Left ventricle myocardium inferior (tissue), 1 donor: ENCODE data around the gene CCDC70. TPM values are rescaled to one million over a fixed set of nuclear protein-coding genes. Genes with fewer than 3 reads are reported as not detected.
A peak's percentile ranks its signal among the peaks of the same experiment; 100 is the strongest.

Experiments
- DNase-seq: peaks from one replicate; pipeline ENCODE4 v3.0.0-alpha.2; 2020
- H3K27ac ChIP-seq: fragments of 200-600 bp; replicated peaks from 2 replicates; pipeline ENCODE4 v1.8.0; 2021
- H3K27me3 ChIP-seq: fragments of 200-600 bp; 2 replicates; pipeline ENCODE4 v1.8.0; 2021; ENCODE audit warnings: low read depth
- H3K36me3 ChIP-seq: fragments of 200-600 bp; 2 replicates; pipeline ENCODE4 v1.8.0; 2021
- H3K4me1 ChIP-seq: fragments of 200-600 bp; 2 replicates; pipeline ENCODE4 v1.8.0; 2021
- H3K4me3 ChIP-seq: fragments of 200-600 bp; 2 replicates; pipeline ENCODE4 v1.8.0; 2021; ENCODE audit warnings: mild to moderate bottlenecking, moderate library complexity
- H3K9me3 ChIP-seq: fragments of 200-600 bp; replicated peaks from 2 replicates; pipeline ENCODE4 v1.8.0; 2021
- intact Hi-C: fragments of 100-400 bp; cut with micrococcal nuclease; formaldehyde crosslinking; loops from one replicate; pipeline ENCODE4 v1.11.0; 2022
- total RNA-seq: library from RNA; stranded (reverse); fragmentation: NEBNext Ultra II Directional; extraction: Animal tissue kit (Norgen Biotek cat#: 25700); gene quantifications from one replicate; pipeline ENCODE4 v1.2.1, GENCODE V29; 2021
- TF ChIP-seq, protein P1 (sequence below): fragments of 200-600 bp; IDR thresholded peaks from 2 replicates; pipeline ENCODE4 v1.8.0; 2021; ENCODE audit warnings: antibody characterized with exemption, mild to moderate bottlenecking, borderline replicate concordance
- donor health status: DM: no; HTN: yes; CAD: no; lungs with severe emphysema.

Gene CCDC70
- total RNA-seq, 1 donor from 2014 or later = not detected

DNA sequence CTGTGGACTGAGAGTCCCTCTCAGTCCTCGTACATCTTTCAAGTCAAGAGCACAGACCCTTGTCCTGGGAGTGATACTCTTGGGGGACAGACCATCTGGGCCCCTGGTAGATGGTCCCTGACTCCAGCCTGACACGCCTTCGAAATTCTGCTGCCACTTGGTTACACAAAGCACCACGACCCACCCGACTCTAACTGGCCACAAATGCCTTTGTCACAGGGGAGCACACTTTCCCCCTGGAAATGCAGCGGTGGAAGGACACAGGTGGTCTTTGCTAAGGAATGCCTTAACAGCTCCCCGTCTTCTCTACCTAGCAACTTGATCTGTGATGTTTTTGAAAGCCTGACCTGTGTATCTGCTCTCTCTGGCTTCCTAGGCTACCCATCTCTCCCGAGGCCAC lies 44.1 kb upstream of the CCDC70 start:
- TF ChIP-seq, protein P1, sequence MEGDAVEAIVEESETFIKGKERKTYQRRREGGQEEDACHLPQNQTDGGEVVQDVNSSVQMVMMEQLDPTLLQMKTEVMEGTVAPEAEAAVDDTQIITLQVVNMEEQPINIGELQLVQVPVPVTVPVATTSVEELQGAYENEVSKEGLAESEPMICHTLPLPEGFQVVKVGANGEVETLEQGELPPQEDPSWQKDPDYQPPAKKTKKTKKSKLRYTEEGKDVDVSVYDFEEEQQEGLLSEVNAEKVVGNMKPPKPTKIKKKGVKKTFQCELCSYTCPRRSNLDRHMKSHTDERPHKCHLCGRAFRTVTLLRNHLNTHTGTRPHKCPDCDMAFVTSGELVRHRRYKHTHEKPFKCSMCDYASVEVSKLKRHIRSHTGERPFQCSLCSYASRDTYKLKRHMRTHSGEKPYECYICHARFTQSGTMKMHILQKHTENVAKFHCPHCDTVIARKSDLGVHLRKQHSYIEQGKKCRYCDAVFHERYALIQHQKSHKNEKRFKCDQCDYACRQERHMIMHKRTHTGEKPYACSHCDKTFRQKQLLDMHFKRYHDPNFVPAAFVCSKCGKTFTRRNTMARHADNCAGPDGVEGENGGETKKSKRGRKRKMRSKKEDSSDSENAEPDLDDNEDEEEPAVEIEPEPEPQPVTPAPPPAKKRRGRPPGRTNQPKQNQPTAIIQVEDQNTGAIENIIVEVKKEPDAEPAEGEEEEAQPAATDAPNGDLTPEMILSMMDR = no peak
- H3K4me1 ChIP-seq = peaks cover 44% of the 10 kb centered on the region
- intact Hi-C loops = no loop called here
- no peak overlapping the region for H3K4me3 ChIP-seq
- H3K36me3 ChIP-seq = no peaks in the 10 kb centered on the region
- no peaks in the 10 kb centered on the region for H3K27me3 ChIP-seq
- DNase-seq = no peak
- no peaks in the 10 kb centered on the region for H3K9me3 ChIP-seq
- peak overlapping the region; percentile 52 for H3K27ac ChIP-seq

DNA sequence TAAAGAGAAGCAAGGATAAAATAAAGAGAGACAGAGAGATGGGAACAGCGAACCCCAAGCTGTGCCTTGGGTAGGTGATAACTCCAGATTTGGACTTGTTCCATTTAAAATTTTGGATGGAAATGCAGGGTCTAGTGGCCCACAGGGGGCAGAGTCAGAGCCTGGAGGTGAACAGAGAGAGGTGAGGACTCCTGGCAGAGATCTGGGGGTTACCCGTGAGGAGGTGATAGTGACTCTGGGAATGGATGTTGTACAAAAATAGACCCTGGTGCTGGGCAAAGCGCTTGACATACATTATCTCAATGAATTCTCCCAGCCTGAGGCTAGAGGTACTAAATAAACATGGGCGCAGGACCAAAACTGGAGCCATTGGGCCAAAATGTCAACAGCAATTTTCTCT lies 43.5 kb upstream of the CCDC70 start:
- H3K27ac ChIP-seq = peak overlapping the region; percentile 65
- H3K4me1 ChIP-seq = peaks cover 49% of the 10 kb centered on the region
- H3K27me3 ChIP-seq = no peaks in the 10 kb centered on the region
- H3K4me3 ChIP-seq = no peak overlapping the region
- H3K36me3 ChIP-seq = no peaks in the 10 kb centered on the region
- intact Hi-C loops = no loop called here
- no peaks in the 10 kb centered on the region for H3K9me3 ChIP-seq
- TF ChIP-seq, protein P1 = peak; percentile 50
- DNase-seq = no peak

DNA sequence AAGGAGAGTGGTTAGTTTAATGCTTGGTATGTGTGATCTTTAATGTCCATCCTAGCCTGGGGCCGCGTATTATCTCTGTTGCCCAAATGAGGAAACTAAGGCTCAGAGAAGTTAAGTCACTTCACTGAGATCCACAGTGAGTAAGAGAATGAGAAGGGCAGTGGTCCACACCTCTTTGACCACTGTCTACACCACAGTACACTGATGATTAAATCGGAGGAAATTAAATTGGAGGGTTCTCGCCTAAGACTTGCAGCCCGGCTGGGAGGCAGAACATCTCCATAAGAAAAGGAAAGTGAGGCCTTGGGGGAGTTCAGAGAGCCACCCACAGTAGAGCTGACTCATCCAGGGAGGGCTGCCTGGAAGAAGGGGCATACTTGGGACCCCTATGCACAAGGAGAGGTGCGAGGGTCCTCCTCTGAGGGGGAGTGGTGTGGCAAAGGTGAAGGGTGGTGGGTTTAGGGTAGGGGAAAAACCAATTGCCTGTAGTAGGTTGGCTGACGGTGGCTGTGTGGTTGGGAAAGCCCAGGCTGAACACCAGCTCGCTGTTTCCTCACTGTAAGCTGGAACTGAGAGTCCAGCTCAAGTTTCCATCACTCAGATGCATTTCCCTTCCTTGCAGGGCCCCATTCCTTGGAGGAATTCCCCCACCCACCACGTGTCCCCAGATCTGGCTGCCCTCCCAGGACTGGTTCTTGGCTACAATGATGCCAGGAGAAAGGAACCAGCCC lies 42.8 kb upstream of the CCDC70 start:
- DNase-seq = no peak
- Histone ChIP-seq H3K36me3 (no peaks in the 10 kb centered on the region), H3K4me1 (peaks cover 52% of the 10 kb centered on the region), H3K27me3 (no peaks in the 10 kb centered on the region), H3K4me3 (no peak overlapping the region), H3K27ac (peak overlapping the region; percentile 65), H3K9me3 (no peaks in the 10 kb centered on the region)
- TF ChIP-seq, protein P1 = no peak
- intact Hi-C loops = no loop called here

DNA sequence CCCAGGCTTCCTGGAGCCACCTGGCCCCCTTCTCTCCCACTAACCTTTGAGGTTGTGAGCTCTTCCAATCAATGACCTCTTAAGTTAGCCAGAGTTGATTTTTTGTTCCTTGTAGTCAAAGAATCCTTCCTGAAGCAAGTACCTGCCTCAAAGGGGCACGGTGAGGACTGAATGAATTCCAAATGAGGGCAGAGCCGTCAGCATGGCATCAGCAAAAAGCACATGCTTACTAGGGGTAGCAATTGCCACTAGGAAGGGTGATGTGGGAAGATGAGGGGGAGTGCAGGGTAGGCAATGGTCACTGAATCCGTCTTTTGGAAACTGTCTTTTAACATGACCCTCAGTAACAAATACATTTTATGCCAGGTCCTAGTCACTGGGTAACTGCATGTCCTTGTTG lies 42.2 kb upstream of the CCDC70 start:
- Histone ChIP-seq H3K27me3 (no peaks in the 10 kb centered on the region), H3K27ac (peak overlapping the region; percentile 65)
- intact Hi-C loops = no loop called here

DNA sequence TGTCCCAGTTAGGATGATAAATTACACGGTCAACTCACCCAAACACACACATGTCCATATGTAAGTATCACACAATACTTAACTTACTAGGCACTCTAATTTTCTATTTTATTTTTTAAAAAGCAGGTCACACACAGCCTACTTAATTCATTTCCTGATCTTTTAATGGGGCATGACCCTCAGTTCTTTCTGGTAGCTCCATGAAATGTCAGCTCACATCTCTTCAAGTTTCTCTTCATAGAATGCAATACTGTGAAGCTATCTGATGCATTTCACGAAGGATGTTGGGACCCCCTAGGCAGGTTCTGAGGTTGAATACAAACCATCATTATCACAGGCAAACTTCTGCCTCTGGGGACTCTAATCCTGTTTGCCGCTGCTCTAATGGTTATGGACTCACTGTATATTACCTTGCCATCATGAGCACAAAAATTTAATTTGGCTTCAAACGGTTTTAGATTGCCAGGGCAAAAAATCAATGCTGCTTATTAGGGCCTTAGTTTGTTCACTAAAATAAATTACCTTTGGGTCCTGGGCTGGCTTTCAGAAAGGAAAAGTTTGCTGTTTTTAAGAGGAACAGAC lies 41.7 kb upstream of the CCDC70 start:
- Histone ChIP-seq H3K36me3 (no peaks in the 10 kb centered on the region), H3K27me3 (no peaks in the 10 kb centered on the region), H3K4me3 (no peak overlapping the region), H3K4me1 (peaks cover 58% of the 10 kb centered on the region), H3K9me3 (no peaks in the 10 kb centered on the region), H3K27ac (peak overlapping the region; percentile 65)
- intact Hi-C loops = no loop called here
- TF ChIP-seq, protein P1 = no peak
- no peak for DNase-seq

More for the DNA sequence above, 42.2 kb upstream of the CCDC70 start:
- TF ChIP-seq, protein P1 = no peak
- Histone ChIP-seq H3K9me3 (no peaks in the 10 kb centered on the region), H3K4me1 (peaks cover 58% of the 10 kb centered on the region), H3K36me3 (no peaks in the 10 kb centered on the region), H3K4me3 (no peak overlapping the region)
- DNase-seq = no peak
